ENCODE measurements around the gene ZNF835.

Gene ZNF835

DNA sequence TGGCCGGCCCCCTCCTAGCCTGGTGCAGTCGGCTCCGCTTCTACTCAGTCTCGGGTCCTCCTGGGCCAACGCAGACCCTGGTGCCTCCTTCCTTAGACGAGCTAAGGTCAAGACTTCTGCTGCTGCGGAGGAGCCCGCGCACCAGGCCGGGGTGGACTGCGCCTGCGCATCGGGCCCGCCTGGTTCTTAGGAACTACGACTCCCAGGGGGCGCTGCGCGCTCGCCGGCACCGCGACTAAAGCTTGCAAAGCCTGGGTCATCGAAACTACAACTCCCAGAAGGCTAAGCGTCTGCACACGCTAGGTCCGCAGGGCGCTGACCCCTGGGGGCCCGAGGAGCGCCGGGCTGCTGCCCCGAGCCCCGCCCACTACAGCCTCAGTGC lies at the start of gene ZNF835:
ZNF835 (minus strand) TSS at position 145 of the 382 bp plus-strand sequence. CDS start 6,559 bp downstream, outside the sequence.
- no peak for TF ChIP-seq POLR2A (IDR thresholded peaks at IDR 0.05; ENCODE audit: low read depth, low read length)
- DNase-seq (ENCODE audit: insufficient read length, low spot score): no peak

DNA sequence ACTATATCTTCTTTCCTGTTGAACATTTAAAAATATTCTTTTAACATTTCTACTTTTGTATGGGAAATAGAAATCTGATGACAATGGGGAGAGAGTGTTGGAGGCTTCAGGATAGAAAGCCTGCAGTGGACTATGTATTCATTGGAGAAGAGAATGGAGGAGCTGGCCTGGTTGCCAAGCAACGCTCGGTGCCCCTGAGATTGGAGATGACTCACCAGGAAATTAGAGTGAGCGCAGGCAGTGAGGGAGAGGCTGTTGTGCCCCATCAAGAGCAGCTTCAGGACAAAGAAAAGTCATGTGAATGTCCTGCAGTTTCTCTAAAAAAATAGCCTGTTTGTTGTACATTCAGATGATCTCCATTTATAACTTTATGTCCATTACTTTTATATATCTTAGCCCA lies 48.7 kb upstream of the ZNF835 start:
- FAIRE-seq: no peak
- no peak for DNase-seq (ENCODE audit: insufficient read length, low spot score)
- TF ChIP-seq POLR2A (IDR thresholded peaks at IDR 0.05; ENCODE audit: low read depth, low read length): no peak

More for the DNA sequence above, at the start of gene ZNF835:
- FAIRE-seq: no peak

DNA sequence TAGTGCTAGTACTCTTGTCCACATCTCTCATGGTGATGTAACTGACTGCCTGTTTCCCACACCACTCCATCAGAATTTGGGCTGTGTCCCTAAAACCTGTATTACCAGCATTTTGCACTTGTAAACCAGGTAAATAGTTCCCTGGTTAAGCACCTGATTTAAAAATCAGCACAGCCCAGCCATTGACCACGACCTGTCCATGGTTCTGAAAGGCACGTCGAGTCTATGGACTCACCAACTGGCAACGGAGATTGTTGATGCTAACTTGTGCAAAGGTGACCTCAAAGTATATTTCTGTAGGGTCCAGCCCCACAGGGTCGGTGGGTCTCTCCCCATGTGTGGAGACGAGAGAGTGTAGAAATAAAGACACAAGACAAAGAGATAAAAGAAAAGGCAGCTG lies 46.7 kb upstream of the ZNF835 start:
- FAIRE-seq (no peak), DNase-seq (ENCODE audit: insufficient read length, low spot score) (no peak)
- no peak for TF ChIP-seq POLR2A (IDR thresholded peaks at IDR 0.05; ENCODE audit: low read depth, low read length)

DNA sequence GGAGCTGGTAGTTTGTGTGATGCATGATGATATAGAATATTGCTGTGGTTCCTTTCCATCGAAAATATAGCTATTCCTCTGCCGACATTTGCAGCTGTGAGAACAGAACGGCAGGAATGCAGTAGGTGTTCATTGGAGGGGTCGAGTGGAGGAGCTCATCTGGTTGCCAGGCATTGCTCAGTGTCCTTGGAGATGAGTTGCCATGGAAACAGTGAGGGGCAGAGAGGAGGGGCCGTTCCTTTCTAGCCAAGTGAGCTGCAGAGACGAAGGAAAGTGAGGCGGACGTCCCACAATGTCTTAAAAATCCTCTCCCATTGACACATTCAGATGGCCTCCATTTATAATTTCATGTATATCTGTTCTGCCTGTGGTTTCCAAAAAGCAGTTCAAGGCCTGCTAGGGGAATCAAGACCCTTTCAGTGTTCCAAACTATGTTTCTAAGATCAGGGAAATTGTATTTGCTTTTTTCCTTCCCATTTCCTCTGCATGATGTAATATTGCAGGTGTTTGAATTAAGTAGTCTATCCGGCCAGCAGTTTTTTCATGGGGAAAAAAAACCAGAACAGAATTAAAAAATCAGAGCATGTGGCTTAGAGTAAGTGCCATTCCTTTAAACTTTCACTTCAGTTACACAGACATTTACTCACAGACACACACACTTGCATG lies 41.2 kb upstream of the ZNF835 start:
- FAIRE-seq (no peak), DNase-seq (ENCODE audit: insufficient read length, low spot score) (no peak)
- no peak for TF ChIP-seq POLR2A (IDR thresholded peaks at IDR 0.05; ENCODE audit: low read depth, low read length)

DNA sequence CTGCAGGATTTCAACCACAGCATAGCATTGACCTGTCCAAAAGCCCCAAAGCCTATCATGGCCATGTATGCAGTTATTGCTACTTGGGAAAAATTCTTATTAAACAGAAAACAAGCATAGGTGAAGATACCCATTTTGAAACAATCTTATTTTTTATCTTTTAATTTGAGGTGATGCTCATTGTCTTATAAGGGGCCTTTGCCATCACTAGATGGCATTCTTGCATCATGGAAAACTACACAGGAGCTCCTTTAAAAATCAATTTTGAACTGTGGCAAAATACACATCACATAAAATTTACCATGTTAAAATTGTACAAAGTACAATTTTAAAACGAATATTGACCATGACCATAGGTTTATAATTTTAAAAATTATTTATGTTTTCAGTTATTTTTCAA lies 38.9 kb upstream of the ZNF835 start:
- FAIRE-seq: no peak
- no peak for DNase-seq (ENCODE audit: insufficient read length, low spot score)
- TF ChIP-seq POLR2A (IDR thresholded peaks at IDR 0.05; ENCODE audit: low read depth, low read length): no peak

DNA sequence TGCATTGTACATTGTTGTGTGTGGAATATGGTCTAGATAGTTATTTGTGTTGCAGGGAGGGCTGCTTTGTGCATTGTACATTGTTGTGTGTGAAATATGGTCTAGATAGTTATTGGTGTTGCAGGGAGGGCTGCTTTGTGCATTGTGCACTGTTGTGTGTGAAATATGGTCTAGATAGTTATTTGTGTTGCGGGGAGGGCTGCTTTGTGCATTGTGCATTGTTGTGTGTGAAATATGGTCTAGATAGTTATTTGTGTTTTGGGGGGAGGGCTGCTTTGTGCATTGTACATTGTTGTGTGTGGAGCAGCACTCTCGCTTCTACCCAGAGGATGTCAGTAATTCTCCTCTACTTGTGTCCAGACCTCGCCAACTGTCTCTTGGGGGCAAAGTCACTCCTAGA lies 36.3 kb upstream of the ZNF835 start:
- DNase-seq (ENCODE audit: insufficient read length, low spot score) (no peak), FAIRE-seq (no peak)
- no peak for TF ChIP-seq POLR2A (IDR thresholded peaks at IDR 0.05; ENCODE audit: low read depth, low read length)

DNA sequence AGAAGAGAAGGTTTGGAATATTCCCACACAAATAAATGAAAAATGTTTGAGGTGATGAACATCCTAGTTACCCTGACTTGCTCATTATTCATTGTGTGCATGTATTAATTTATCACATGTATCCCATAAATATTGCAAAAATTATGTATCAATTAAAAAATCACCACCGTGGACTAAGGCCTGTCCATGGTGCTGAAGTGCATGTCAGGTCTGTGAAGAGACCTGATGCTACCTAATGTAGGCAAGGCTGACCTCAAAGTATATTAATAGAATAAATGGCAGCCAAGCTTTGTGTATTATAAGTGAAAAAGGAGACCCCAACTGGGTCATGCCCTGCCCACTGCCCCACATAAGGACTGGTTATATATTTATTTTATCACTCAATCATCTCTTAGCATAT lies 34.4 kb upstream of the ZNF835 start:
- no peak for TF ChIP-seq POLR2A (IDR thresholded peaks at IDR 0.05; ENCODE audit: low read depth, low read length)
- FAIRE-seq (no peak), DNase-seq (ENCODE audit: insufficient read length, low spot score) (no peak)

DNA sequence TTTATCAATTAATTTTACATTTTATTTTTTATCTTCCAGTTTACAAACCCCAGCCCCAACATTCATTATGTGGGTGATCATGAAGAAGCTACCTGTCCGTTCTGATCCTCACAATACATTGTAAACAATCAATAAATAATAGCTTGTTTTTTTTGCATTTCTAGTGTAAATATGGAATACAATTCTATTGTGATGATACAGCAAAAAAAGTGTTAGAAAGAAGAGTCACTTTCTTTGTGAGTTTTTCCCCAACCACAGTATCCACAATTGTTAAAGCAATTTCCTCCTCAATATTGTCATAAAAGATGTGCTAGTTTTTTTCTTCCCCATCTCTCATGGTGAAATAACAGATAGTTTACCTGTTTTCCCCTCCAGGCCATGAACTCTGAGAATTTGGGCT lies 30.3 kb upstream of the ZNF835 start:
- no peak for TF ChIP-seq POLR2A (IDR thresholded peaks at IDR 0.05; ENCODE audit: low read depth, low read length)
- FAIRE-seq: no peak
- no peak for DNase-seq (ENCODE audit: insufficient read length, low spot score)

DNA sequence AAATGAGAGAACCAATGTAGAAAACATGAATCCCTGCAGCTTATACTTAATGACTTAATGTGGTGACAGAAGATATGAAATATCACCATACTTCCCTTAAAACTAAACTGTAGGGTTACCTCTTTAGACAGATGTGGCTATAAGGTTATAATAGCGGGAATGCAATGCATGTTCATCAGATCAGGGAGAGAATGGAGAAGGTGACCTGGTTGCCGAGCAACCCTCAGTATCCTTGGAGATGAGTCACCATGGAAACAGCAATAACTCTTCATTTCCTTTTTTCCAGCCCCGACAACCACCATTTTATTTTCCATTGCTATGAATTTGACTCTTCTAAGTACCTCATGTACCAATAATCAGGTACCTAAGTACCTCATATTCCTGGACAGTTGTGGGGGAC lies 28.0 kb upstream of the ZNF835 start:
- DNase-seq (ENCODE audit: insufficient read length, low spot score): no peak
- FAIRE-seq: no peak
- no peak for TF ChIP-seq POLR2A (IDR thresholded peaks at IDR 0.05; ENCODE audit: low read depth, low read length)

DNA sequence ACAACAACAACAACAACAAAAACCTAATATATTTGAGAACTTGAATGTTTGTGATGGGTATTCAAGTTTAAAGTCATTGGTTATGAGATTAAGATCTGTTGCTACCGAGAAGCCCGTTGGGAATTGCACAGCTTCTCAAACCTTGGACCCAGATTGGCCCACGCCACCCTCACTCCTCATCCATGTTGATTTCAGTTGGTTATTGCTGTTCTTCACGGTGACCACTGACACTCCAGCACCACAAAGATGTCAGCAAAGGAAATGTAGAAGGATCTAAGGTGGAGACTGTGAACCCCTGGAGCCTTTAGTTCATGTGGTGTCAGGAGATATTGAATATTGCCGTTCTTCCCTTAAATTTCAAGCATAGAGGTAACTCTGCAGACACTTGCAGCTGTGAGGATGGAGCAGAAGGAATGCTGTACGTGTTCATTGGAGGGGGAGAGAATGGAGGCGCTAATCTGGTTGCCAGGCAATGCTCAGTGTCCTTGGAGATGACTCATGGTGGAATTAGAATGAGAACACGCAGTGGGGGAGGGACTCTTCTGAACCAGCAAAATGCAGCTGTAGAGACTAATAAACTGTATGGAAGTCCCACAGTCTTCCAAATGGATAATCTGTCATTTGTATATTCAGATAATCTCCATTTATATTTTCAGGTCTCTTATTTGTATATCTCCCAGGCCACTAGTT lies 20.8 kb upstream of the ZNF835 start:
- DNase-seq (ENCODE audit: insufficient read length, low spot score) (no peak), FAIRE-seq (no peak)
- no peak for TF ChIP-seq POLR2A (IDR thresholded peaks at IDR 0.05; ENCODE audit: low read depth, low read length)

DNA sequence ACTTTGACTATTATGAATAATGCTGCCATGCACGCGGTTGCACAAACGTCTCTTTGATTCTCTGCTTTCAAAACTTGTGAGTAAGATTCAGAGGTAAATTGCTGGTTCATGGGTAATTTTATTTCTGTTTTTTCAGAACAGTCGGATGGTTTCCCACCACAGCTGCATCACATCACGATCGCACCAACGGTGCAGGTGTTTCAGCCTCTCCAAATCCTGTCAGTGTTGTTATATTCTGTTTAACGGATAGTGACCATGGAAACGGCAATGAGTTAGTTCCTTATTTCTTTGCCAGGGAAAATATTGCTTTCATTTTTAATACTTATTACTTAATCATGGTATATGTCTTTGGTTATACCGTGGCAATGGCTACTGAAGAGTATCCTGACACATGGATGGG lies 19.1 kb upstream of the ZNF835 start:
- TF ChIP-seq POLR2A (IDR thresholded peaks at IDR 0.05; ENCODE audit: low read depth, low read length): no peak
- FAIRE-seq (no peak), DNase-seq (ENCODE audit: insufficient read length, low spot score) (no peak)

DNA sequence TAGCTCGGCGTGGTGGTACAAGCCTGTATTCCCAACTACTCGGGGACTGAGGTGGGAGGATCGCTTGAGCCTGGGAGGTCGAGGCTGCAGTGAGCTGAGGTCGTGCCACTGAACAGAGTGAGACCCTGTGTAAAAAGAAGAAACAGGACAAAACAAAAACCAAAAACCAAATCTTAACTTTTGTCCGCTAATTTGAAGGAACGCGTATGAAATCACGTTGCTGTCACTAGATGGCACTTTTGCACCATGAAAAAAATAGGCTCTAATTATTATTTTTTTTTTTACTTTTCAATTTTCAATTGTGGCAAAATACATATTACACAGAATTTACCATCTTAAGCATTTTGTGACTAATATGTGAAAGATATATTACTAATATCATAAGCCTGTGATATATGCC lies 17.6 kb upstream of the ZNF835 start:
- FAIRE-seq (no peak), DNase-seq (ENCODE audit: insufficient read length, low spot score) (no peak)
- TF ChIP-seq POLR2A (IDR thresholded peaks at IDR 0.05; ENCODE audit: low read depth, low read length): no peak

DNA sequence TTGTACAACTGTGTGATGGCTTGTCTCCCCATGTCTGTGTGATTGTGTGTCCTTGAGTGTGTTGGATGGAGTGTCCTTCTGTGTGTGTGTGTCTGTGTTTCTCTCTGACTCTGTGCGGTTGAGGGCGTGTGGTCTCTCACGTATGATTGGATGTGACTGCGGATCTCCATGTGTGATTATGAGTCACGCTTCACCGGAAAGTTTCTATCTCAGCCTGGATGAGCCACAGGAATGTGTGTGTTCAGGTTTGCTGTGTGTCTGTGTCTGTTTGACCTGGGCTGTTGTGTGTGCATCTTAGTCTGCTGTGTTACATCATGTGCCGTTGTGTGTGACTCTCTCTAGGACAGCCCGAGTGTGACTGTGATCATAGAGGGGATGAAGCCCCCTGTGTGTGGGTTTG lies 15.5 kb upstream of the ZNF835 start:
- DNase-seq (ENCODE audit: insufficient read length, low spot score) (no peak), FAIRE-seq (no peak)
- TF ChIP-seq POLR2A (IDR thresholded peaks at IDR 0.05; ENCODE audit: low read depth, low read length): no peak

DNA sequence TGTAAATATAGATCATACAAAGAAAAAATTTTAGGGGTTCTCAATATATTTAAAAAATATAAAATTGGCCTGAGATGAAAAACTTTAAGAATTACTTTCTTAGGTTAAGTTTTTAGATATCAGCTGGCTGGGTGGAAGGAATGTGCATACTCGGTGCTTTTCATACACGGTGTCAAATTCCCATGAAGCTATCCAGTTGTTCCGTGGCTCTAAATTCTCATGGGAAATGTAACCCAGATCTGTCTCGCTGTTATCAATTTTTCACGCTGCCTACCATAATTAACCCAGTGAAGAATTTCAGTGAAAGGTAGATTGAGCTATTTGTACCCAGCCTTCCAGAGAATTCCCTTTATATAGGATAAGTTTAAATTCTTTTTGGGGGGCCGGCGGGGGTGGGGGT lies 11.6 kb upstream of the ZNF835 start:
- FAIRE-seq: no peak
- TF ChIP-seq POLR2A (IDR thresholded peaks at IDR 0.05; ENCODE audit: low read depth, low read length): no peak
- DNase-seq (ENCODE audit: insufficient read length, low spot score): no peak

DNA sequence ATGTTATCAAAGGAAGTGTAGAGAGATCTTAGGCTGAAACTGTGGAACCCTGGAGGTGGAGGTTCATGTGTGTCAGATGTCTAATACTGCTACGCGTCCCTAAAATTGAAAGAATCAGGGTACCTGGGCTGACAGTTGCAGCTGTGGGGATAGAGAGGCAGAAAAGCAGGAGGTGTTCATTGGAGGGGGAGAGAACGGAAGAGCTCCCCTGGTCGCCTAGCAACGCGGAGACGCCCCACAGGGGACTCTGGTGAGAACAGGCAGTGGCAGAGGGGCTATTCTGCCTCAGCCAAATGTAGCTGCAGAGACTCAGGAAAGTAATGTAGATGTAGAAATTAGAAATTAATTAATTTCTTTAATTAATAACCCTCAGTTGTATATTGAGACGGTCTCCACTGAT lies 10.1 kb upstream of the ZNF835 start:
- FAIRE-seq (no peak), DNase-seq (ENCODE audit: insufficient read length, low spot score) (no peak)
- no peak for TF ChIP-seq POLR2A (IDR thresholded peaks at IDR 0.05; ENCODE audit: low read depth, low read length)
